HepG2 (cell line): ENCODE results near the gene SMARCA5. TPM values are rescaled to one million over a fixed set of nuclear protein-coding genes. Genes with fewer than 3 reads are reported as not detected.

Experiments
- ATAC-seq: fragments of 200-7000 bp; cut with Tn5 transposase; 3 replicates; pipeline ENCODE4 v1.9.1; 2020; ENCODE audit warnings: mild to moderate bottlenecking, moderate library complexity
- BruUV-seq: library from RNA; stranded (reverse); fragments of 400-500 nt; replicated peaks from 2 replicates; lab custom pipeline; 2021; lab: Mats Ljungman, UMichigan
- CTCF ChIA-PET: fragments of 300-600 bp; formaldehyde crosslinking; extraction: SDS; loops from one replicate; lab custom pipeline; 2021; ENCODE audit warnings: low total read pairs, inconsistent platforms, low intra/inter-chr PET ratio; lab: Yijun Ruan, JAX
- POLR2A ChIA-PET: fragments of 350-600 bp; sonication (Branson Sonifier 250); formaldehyde crosslinking; loops from one replicate; lab custom pipeline; 2020; ENCODE audit warnings: antibody characterized with exemption, inconsistent platforms; lab: Yijun Ruan, JAX
- DNase-seq: peaks from one replicate; pipeline ENCODE4 v3.0.0-alpha.2; 2015; ENCODE audit warnings: low spot score
- FAIRE-seq: peaks from 3 replicates; lab custom pipeline; 2011; peaks lifted over from hg19 to GRCh38; lab: Jason Lieb, UNC
- H2AFZ ChIP-seq: one replicate; pipeline ENCODE4 v1.6.1; 2011; ENCODE audit warnings: low read length, inconsistent platforms
- H3K27ac ChIP-seq: fragments of 300-600 bp; 3 replicates; pipeline ENCODE4 v1.8.0; 2011; ENCODE audit warnings: mixed run types, mild to moderate bottlenecking, mixed read lengths, low read length, inconsistent platforms; ENCODE audit not compliant: insufficient read depth; ENCODE audit errors: extremely low read length
- H3K27me3 ChIP-seq, 2 experiments: fragments of 200-600 bp in 1 of 2; 2 replicates in 1 of 2; 3 replicates in 1 of 2; pipeline versions ENCODE4 v1.6.0 to v1.8.0; 2011; ENCODE audit warnings: low read length in 2 of 2, mild to moderate bottlenecking in 2 of 2, moderate library complexity in 2 of 2, inconsistent platforms in 1 of 2; ENCODE audit not compliant: insufficient read depth in 2 of 2, control insufficient read depth in 1 of 2
- H3K36me3 ChIP-seq, 2 experiments: fragments of 200-600 bp in 1 of 2; replicated peaks in 1 of 2; 2 replicates in 1 of 2; 3 replicates in 1 of 2; pipeline versions ENCODE4 v1.5.1 to v1.8.0; 2011; ENCODE audit warnings: low read length in 2 of 2, inconsistent platforms in 1 of 2; ENCODE audit not compliant: insufficient read depth in 2 of 2, control insufficient read depth in 1 of 2
- H3K4me1 ChIP-seq: 2 replicates; pipeline ENCODE4 v1.5.1; 2012; ENCODE audit warnings: low read length, inconsistent platforms; ENCODE audit not compliant: insufficient read depth
- H3K4me2 ChIP-seq: 2 replicates; pipeline ENCODE4 v1.6.0; 2011; ENCODE audit warnings: low read depth, low read length, inconsistent platforms
- H3K4me3 ChIP-seq, 3 experiments: fragments of 200-600 bp in 1 of 3; sonication (generic), shearing (Covaris generic) in 1 of 3; replicated peaks in 1 of 3; 2 replicates each; pipeline ENCODE4 v1.5.1; 2011 to 2016; ENCODE audit warnings: low read length in 3 of 3, inconsistent platforms in 2 of 3, low read depth in 2 of 3, mild to moderate bottlenecking in 2 of 3, control low read depth in 1 of 3, mixed read lengths in 1 of 3; ENCODE audit not compliant: insufficient read depth in 1 of 3
- H3K79me2 ChIP-seq: one replicate; pipeline ENCODE4 v1.6.1; 2011; ENCODE audit warnings: low read length, inconsistent platforms; ENCODE audit not compliant: insufficient read depth
- H3K9ac ChIP-seq: 2 replicates; pipeline ENCODE4 v1.6.0; 2011; ENCODE audit warnings: mild to moderate bottlenecking, low read depth, low read length, inconsistent platforms; ENCODE audit not compliant: insufficient read depth
- H3K9me3 ChIP-seq: 2 replicates; pipeline ENCODE4 v1.5.1; 2012; ENCODE audit warnings: mild to moderate bottlenecking, low read length
- H4K20me1 ChIP-seq: 2 replicates; pipeline ENCODE4 v1.6.0; 2011; ENCODE audit warnings: inconsistent platforms, mild to moderate bottlenecking, low read length, moderate library complexity; ENCODE audit not compliant: insufficient read depth
- ATAD3A ChIP-seq: sonication (generic); formaldehyde crosslinking; IDR thresholded peaks from 2 replicates; pipeline ENCODE4 v1.4.0; 2020; ENCODE audit warnings: missing genetic modification reagents
- BHLHE40 ChIP-seq: IDR thresholded peaks from 2 replicates; pipeline ENCODE4 v1.6.1; 2011; ENCODE audit warnings: low read length, improper control_type of control experiment
- CHCHD3 ChIP-seq: sonication (generic); formaldehyde crosslinking; IDR thresholded peaks from 2 replicates; pipeline ENCODE4 v1.8.0; 2022; ENCODE audit warnings: mild to moderate bottlenecking, missing genetic modification reagents, moderate library complexity
- CSRNP2 ChIP-seq: sonication (generic); formaldehyde crosslinking; conservative IDR thresholded peaks from 2 replicates; pipeline ENCODE4 v1.8.0; 2022; ENCODE audit warnings: low read depth, missing genetic modification reagents
- MAF1 ChIP-seq: sonication (generic); formaldehyde crosslinking; IDR thresholded peaks from 2 replicates; pipeline ENCODE4 v1.5.0; 2020; ENCODE audit warnings: missing genetic modification reagents, borderline replicate concordance
- MATR3 ChIP-seq: sonication (generic); formaldehyde crosslinking; IDR thresholded peaks from 2 replicates; pipeline ENCODE4 v1.4.0; 2020; ENCODE audit warnings: missing genetic modification reagents
- NCOA1 ChIP-seq: sonication (generic); formaldehyde crosslinking; IDR thresholded peaks from 2 replicates; pipeline ENCODE4 v1.9.0; 2021; ENCODE audit warnings: missing genetic modification reagents
- STAT6 ChIP-seq: sonication (generic); formaldehyde crosslinking; IDR thresholded peaks from 2 replicates; pipeline ENCODE4 v1.4.0; 2020; ENCODE audit warnings: missing genetic modification reagents, mild to moderate bottlenecking, borderline replicate concordance
- ZNF543 ChIP-seq: sonication (generic); formaldehyde crosslinking; IDR thresholded peaks from 2 replicates; pipeline ENCODE4 v1.4.0; 2020; ENCODE audit warnings: mild to moderate bottlenecking, missing genetic modification reagents
- WGBS: methylation state at CpG from one replicate; pipeline ENCODE4 v1.1.6; 2017; ENCODE audit warnings: low lambda C conversion rate; 5-methylcytosine and 5-hydroxymethylcytosine counted together
- in situ Hi-C: cut with HindIII; loops from 2 replicates; pipeline ENCODE4 v1.10.0; 2017; ENCODE audit warnings: low pct_unique_long_range_greater_than_20kb; ENCODE audit not compliant: extremely low pct_ligation_motif_present
- intact Hi-C: fragments of 100-400 bp; cut with micrococcal nuclease; formaldehyde crosslinking; loops from one replicate; pipeline ENCODE4 v1.10.0; 2022; ENCODE audit not compliant: unreplicated experiment
- polyA plus RNA-seq, 8 experiments: library from polyadenylated mRNA; depleted of rRNA in 3 of 8; stranded (reverse) in 7 of 8; unstranded in 1 of 8; fragments of >200 nt; fragmentation: Illumina TruSeq in 4 of 8; extraction: Trizol in 4 of 8; gene quantifications; 2 replicates each; pipeline versions ENCODE4 v1.2.1 to v1.2.3, GENCODE V29; 2011 to 2016; ENCODE audit warnings: low read depth in 4 of 8, missing spikeins in 1 of 8, mixed read lengths in 1 of 8; ENCODE audit not compliant: insufficient read depth in 1 of 8
- total RNA-seq, 5 experiments: library from RNA; depleted of rRNA; stranded (reverse); fragments of >200 nt; fragmentation: Illumina TruSeq; extraction: Trizol; gene quantifications; 2 replicates each; pipeline ENCODE4 v1.2.3, GENCODE V29; 2016; ENCODE audit warnings: low read depth in 1 of 5
- TF ChIP-seq, protein P1 (sequence below): sonication (generic); formaldehyde crosslinking; IDR thresholded peaks from 2 replicates; pipeline ENCODE4 v1.5.0; 2020; ENCODE audit warnings: mild to moderate bottlenecking, missing genetic modification reagents

The SMARCA5 gene
- total and polyA plus RNA-seq, 2 of the 13 experiments (the other 11 are each of a cell fraction or from before 2014, with no cell fraction given): 7.0 to 37.5 TPM

- TF ChIP-seq, protein P1, sequence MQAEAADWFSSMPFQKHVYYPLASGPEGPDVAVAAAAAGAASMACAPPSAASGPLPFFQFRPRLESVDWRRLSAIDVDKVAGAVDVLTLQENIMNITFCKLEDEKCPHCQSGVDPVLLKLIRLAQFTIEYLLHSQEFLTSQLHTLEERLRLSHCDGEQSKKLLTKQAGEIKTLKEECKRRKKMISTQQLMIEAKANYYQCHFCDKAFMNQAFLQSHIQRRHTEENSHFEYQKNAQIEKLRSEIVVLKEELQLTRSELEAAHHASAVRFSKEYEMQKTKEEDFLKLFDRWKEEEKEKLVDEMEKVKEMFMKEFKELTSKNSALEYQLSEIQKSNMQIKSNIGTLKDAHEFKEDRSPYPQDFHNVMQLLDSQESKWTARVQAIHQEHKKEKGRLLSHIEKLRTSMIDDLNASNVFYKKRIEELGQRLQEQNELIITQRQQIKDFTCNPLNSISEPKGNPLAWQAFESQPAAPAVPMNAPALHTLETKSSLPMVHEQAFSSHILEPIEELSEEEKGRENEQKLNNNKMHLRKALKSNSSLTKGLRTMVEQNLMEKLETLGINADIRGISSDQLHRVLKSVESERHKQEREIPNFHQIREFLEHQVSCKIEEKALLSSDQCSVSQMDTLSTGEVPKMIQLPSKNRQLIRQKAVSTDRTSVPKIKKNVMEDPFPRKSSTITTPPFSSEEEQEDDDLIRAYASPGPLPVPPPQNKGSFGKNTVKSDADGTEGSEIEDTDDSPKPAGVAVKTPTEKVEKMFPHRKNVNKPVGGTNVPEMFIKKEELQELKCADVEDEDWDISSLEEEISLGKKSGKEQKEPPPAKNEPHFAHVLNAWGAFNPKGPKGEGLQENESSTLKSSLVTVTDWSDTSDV (CRISPR knock-in tag): no peak
- no peak for TF ChIP-seq BHLHE40
- no peak for TF ChIP-seq MATR3 (CRISPR knock-in tag)
- TF ChIP-seq MAF1 (CRISPR knock-in tag): no peak
- no peak for TF ChIP-seq ATAD3A (CRISPR knock-in tag)
- TF ChIP-seq ZNF543 (CRISPR knock-in tag): no peak
Measured at GRCh38 chr4:143531788-143532491, 18.4 kb downstream of the SMARCA5 start (continued).

DNA sequence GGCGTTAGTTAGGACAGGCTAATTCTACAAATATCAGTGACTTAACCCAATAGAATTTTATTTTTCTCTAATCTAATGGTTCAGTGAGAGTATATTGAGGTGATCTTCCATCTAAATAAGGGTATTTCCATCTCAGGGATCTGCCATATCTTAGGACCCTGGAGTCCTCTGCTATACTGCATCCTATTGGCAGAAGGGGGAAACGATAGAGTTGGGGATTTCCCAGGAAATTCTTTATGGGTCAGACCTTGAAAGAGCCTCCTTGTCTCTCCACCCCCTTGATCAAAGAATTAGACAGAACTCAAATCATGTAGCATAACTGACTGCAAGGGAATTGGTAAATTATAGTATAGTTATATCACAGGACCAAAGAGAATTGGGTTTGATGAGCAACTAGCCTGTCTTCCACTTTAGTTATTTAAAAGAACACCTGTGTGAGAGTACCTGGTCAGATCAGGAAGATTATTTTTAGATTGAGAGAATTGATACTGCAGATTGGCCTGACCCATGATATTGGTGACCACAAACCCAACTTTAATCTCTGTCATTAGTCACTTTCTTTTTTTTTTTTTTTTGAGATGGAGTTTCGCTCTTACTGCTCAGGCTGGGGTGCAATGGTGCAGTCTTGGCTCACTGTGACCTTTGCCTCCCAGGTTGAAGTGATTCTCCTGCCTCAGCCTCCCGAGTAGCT is 25.6 kb downstream of the SMARCA5 start:
- H2AFZ ChIP-seq: no peak overlapping the region
- ChIA-PET POLR2A (no interaction called here), CTCF (no interaction called here)
- intact Hi-C loops (no loop called here), in situ Hi-C loops (no loop called here)
- no peaks in the 10 kb centered on the region for H3K27me3 ChIP-seq
- H3K27ac ChIP-seq: no peak overlapping the region
- H3K4me3 ChIP-seq: no peak overlapping the region
- peaks cover 10 to 69% of the 10 kb centered on the region in 2 experiments for H3K36me3 ChIP-seq
- no peak overlapping the region for H3K4me2 ChIP-seq
- no peak for TF ChIP-seq CHCHD3 (CRISPR knock-in tag)
- TF ChIP-seq CSRNP2 (CRISPR knock-in tag): no peak
- no peak for TF ChIP-seq STAT6 (CRISPR knock-in tag)
- no peak for TF ChIP-seq NCOA1 (CRISPR knock-in tag)
- 98% methylated on average over 4 of the region's 4 CpGs for WGBS
- FAIRE-seq (no peak), DNase-seq (no peak), ATAC-seq (no peak)
- H4K20me1 ChIP-seq: no peaks in the 10 kb centered on the region
- BruUV-seq: no TSS peak
- H3K4me1 ChIP-seq: no peaks in the 10 kb centered on the region
- no peak overlapping the region for H3K9ac ChIP-seq
- H3K9me3 ChIP-seq: no peaks in the 10 kb centered on the region
- H3K79me2 ChIP-seq: no peaks in the 10 kb centered on the region
